OCI-LY3 (cell line): Measurements from ENCODE around the gene ABCF2.

ENCODE experiments used
- H2AFZ ChIP-seq: fragments of 200-600, 300-600 bp; shearing (Covaris generic); 2 replicates; pipeline ENCODE4 v1.6.0; 2014; ENCODE audit warnings: antibody characterized with exemption, low read depth, low read length
- H3K27ac ChIP-seq: fragments of 200-600, 300-600 bp; sonication (generic); 2 replicates; pipeline ENCODE4 v1.5.1; 2014; ENCODE audit warnings: mild to moderate bottlenecking, low read length, moderate library complexity, mixed read lengths
- H3K27me3 ChIP-seq: fragments of 200-600, 300-600 bp; sonication (generic); 2 replicates; pipeline ENCODE4 v1.6.1; 2014; ENCODE audit warnings: low read depth, low read length, mixed read lengths
- H3K36me3 ChIP-seq: fragments of 200-600, 300-600 bp; sonication (generic); replicated peaks from 2 replicates; pipeline ENCODE3; 2014; ENCODE audit warnings: low read depth, low read length, mixed read lengths
- H3K4me1 ChIP-seq: fragments of 300-600, 200-600 bp; sonication (generic); 2 replicates; pipeline ENCODE4 v1.6.1; 2014; ENCODE audit warnings: low read length, mixed read lengths
- H3K4me2 ChIP-seq: fragments of 200-600, 300-600 bp; sonication (generic); 2 replicates; pipeline ENCODE4 v1.6.1; 2014; ENCODE audit warnings: low read length, mixed read lengths
- H3K4me3 ChIP-seq: fragments of 300-600, 200-600 bp; sonication (generic); 2 replicates; pipeline ENCODE4 v1.5.1; 2014; ENCODE audit warnings: antibody characterized with exemption, mild to moderate bottlenecking, low read length, moderate library complexity
- H3K79me2 ChIP-seq: fragments of 300-600, 200-600 bp; shearing (Covaris generic); 2 replicates; pipeline ENCODE4 v1.6.1; 2014; ENCODE audit warnings: mild to moderate bottlenecking, low read length, mixed read lengths
- H3K9ac ChIP-seq: fragments of 300-600, 200-600 bp; shearing (Covaris generic); 2 replicates; pipeline ENCODE4 v1.6.0; 2014; ENCODE audit warnings: mild to moderate bottlenecking, low read length, moderate library complexity
- H3K9me3 ChIP-seq: fragments of 200-600, 300-600 bp; shearing (Covaris generic); 2 replicates; pipeline ENCODE4 v1.6.1; 2014; ENCODE audit warnings: low read length, mixed read lengths; ENCODE audit not compliant: insufficient read depth
- H4K20me1 ChIP-seq: fragments of 200-600, 300-600 bp; sonication (generic); 2 replicates; pipeline ENCODE4 v1.6.1; 2016; ENCODE audit warnings: low read length, mixed read lengths; ENCODE audit not compliant: insufficient read depth
- EZH2phosphoT487 ChIP-seq: fragments of 200-600 bp; shearing (Covaris generic); IDR thresholded peaks from 2 replicates; pipeline ENCODE4 v1.6.1; 2018; ENCODE audit warnings: antibody characterized with exemption, mixed run types, low read depth
- TF ChIP-seq, protein P1 (sequence below): fragments of 200-600, 300-600 bp; sonication (generic); IDR thresholded peaks from 2 replicates; pipeline ENCODE4 v1.5.1; 2014; ENCODE audit warnings: antibody characterized with exemption, low read length, low read depth

Gene ABCF2

GRCh38 chr7:151232091-151232916, 5.3 kb upstream of the ABCF2 start, which contains the start of gene CHPF2:
TSS of gene CHPF2 (plus strand) at chr7:151232483. CDS start at chr7:151234012, 1,529 bp downstream.
- Histone ChIP-seq H4K20me1 (peaks cover 28% of the 10 kb centered on the region), H3K4me3 (peak within 1 kb of the TSS; percentile 99), H3K4me1 (peaks cover 19% of the 10 kb centered on the region), H2AFZ (peak within 1 kb of the TSS; percentile 69), H3K27me3 (no peaks in the 10 kb centered on the region), H3K4me2 (peak within 1 kb of the TSS; percentile 95), H3K9ac (peak within 1 kb of the TSS; percentile 93), H3K27ac (peak within 1 kb of the TSS; percentile 22), H3K9me3 (no peaks in the 10 kb centered on the region), H3K36me3 (peaks cover 3% of the 10 kb centered on the region), H3K79me2 (peaks cover 20% of the 10 kb centered on the region)
- TF ChIP-seq, protein P1, sequence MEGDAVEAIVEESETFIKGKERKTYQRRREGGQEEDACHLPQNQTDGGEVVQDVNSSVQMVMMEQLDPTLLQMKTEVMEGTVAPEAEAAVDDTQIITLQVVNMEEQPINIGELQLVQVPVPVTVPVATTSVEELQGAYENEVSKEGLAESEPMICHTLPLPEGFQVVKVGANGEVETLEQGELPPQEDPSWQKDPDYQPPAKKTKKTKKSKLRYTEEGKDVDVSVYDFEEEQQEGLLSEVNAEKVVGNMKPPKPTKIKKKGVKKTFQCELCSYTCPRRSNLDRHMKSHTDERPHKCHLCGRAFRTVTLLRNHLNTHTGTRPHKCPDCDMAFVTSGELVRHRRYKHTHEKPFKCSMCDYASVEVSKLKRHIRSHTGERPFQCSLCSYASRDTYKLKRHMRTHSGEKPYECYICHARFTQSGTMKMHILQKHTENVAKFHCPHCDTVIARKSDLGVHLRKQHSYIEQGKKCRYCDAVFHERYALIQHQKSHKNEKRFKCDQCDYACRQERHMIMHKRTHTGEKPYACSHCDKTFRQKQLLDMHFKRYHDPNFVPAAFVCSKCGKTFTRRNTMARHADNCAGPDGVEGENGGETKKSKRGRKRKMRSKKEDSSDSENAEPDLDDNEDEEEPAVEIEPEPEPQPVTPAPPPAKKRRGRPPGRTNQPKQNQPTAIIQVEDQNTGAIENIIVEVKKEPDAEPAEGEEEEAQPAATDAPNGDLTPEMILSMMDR, result no peak
- TF ChIP-seq EZH2phosphoT487, result no peak

DNA sequence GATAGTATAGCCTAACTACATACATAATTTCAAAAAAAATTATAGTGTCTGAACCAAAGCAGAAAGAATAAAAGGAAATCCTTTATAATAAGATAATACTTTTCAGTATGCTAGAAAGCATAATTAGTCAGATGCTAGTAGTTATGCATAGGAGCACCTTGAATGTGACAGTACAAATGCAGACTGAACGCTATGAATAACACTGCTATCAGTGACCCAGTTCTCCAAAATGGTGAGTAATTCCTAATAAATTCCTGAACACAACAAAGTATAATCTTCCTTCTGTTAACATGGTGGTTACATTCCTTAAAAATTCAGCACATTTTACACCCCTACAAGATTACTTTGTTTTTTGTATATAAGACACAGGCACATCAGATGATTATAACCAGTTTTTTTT, 4.1 kb upstream of the ABCF2 start:
- H3K27ac ChIP-seq, result no peak overlapping the region
- H3K4me3 ChIP-seq, result no peak overlapping the region
- H2AFZ ChIP-seq, result no peak overlapping the region

GRCh38 chr7:151229249-151229648, 2.2 kb upstream of the ABCF2 start:
- H4K20me1 ChIP-seq, result peaks cover 11% of the 10 kb centered on the region
- peaks cover 11% of the 10 kb centered on the region for H3K36me3 ChIP-seq
- no peaks in the 10 kb centered on the region for H3K27me3 ChIP-seq
- H3K27ac ChIP-seq, result no peak overlapping the region
- H3K9me3 ChIP-seq, result no peaks in the 10 kb centered on the region
- peaks cover 39% of the 10 kb centered on the region for H3K79me2 ChIP-seq
- H3K9ac ChIP-seq, result no peak overlapping the region
- TF ChIP-seq EZH2phosphoT487, result no peak
- TF ChIP-seq, protein P1, result no peak
- H2AFZ ChIP-seq, result no peak overlapping the region
- H3K4me3 ChIP-seq, result no peak overlapping the region
- no peak overlapping the region for H3K4me2 ChIP-seq
- H3K4me1 ChIP-seq, result peaks cover 28% of the 10 kb centered on the region

More for the DNA sequence above, 4.1 kb upstream of the ABCF2 start:
- peaks cover 30% of the 10 kb centered on the region for H3K79me2 ChIP-seq
- peaks cover 3% of the 10 kb centered on the region for H3K36me3 ChIP-seq
- peaks cover 21% of the 10 kb centered on the region for H4K20me1 ChIP-seq
- no peaks in the 10 kb centered on the region for H3K9me3 ChIP-seq
- TF ChIP-seq, protein P1, result no peak
- no peak for TF ChIP-seq EZH2phosphoT487
- no peaks in the 10 kb centered on the region for H3K27me3 ChIP-seq
- no peak overlapping the region for H3K9ac ChIP-seq
- no peak overlapping the region for H3K4me2 ChIP-seq
- H3K4me1 ChIP-seq, result peaks cover 21% of the 10 kb centered on the region

DNA sequence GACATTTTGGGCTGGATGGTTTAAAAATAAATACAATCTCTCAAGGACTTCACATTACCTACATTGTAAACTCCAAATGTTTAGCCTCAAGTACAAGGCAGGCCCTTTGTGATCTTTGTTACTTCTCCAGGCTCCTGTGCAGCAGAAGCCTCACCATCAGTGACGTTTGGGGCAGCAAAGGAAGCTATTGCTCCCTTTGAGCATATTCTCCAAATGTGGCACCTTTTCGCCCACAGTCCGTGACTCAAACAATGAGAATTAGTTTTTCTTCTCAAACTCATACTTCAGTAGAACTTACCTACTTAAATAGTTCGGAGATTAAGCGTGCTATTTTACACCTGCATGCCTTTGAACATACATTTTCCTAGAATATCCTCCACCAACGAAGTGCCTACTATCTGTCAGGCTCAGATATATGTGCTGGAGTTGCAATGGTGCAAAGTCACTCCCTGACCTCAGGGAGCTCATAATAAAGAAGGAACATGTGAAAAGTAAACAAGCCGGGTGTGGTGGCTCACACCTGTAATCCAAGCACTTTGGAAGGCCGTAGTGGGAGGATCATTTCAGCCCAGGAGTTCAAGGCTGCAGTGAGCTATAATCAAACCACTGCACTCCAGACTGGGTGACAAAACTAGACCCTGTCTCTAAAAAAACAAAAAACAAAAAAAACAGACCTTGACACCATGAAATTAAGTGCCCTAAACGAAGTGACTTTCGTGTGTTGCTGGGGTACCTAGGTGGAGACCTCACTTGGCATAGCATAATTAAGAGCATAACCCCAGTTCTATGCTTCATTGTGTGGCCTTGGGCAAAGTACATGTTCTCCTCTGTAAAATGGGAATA, 1.2 kb upstream of the ABCF2 start:
- peak overlapping the region; percentile 65 for H3K4me2 ChIP-seq
- H3K9me3 ChIP-seq, result no peaks in the 10 kb centered on the region
- peaks cover 20% of the 10 kb centered on the region for H3K4me1 ChIP-seq
- no peak overlapping the region for H3K27ac ChIP-seq
- H3K79me2 ChIP-seq, result peaks cover 29% of the 10 kb centered on the region
- TF ChIP-seq EZH2phosphoT487, result no peak
- TF ChIP-seq, protein P1, result no peak
- peak overlapping the region; percentile 93 for H3K4me3 ChIP-seq
- H2AFZ ChIP-seq, result no peak overlapping the region
- H3K36me3 ChIP-seq, result peaks cover 19% of the 10 kb centered on the region
- H3K9ac ChIP-seq, result peak overlapping the region; percentile 82
- no peaks in the 10 kb centered on the region for H3K27me3 ChIP-seq
- peaks cover 2% of the 10 kb centered on the region; the same call in 1 of the 2 replicates for H4K20me1 ChIP-seq
